ENCODE data around the gene REXO1. TPM values are rescaled to one million over a fixed set of nuclear protein-coding genes. Genes with fewer than 3 reads are reported as not detected.
"Not testable (repeated sequence)": the region's sequence is repeated elsewhere in the genome, so short reads cannot be mapped to it uniquely, and the experiment has no call there.

The REXO1 gene
- total RNA-seq, 1 donor from 2014 or later, result 69.6 TPM

GRCh38 chr19:1883784-1884183, 35.5 kb upstream of the REXO1 start:
- ATAC-seq (ENCODE audit: low read depth) (no peak), DNase-seq (no peak)
- ChIA-PET CTCF (no interaction called here), POLR2A (interaction anchor here (0.6 to 2.6 kb wide), 3 partner anchors 7 to 20 kb away, joined by 3 to 11 read pairs (median 5); no protein-coding TSS in a partner anchor)
- Mint-ChIP-seq H3K4me3 (peak overlapping the region; percentile 93), H3K4me1 (peaks cover 41% of the 10 kb centered on the region), H3K36me3 (ENCODE audit: low read depth) (peaks cover 11% of the 10 kb centered on the region), H3K27me3 (no peaks in the 10 kb centered on the region), H3K27ac (peak overlapping the region; percentile 82), H3K9me3 (no peaks in the 10 kb centered on the region)
- intact Hi-C loops (cut with micrococcal nuclease), result loop anchor here (2.0 kb wide), 1 partner anchor 19 kb away; no protein-coding TSS in a partner anchor
- TF ChIP-seq CTCF (IDR thresholded peaks at IDR 0.05), result no peak

- Mint-ChIP-seq H3K36me3 (ENCODE audit: low read depth) (peaks cover 11% of the 10 kb centered on the region), H3K27ac (peak overlapping the region; percentile 82), H3K4me3 (peak overlapping the region; percentile 93), H3K9me3 (no peaks in the 10 kb centered on the region), H3K4me1 (peaks cover 41% of the 10 kb centered on the region), H3K27me3 (no peaks in the 10 kb centered on the region)
- POLR2A ChIA-PET, result interaction anchor here (1.9 kb wide), 1 partner anchor 21 kb away, joined by 5 read pairs; no protein-coding TSS in a partner anchor
- CTCF ChIA-PET, result no interaction called here
- ATAC-seq (ENCODE audit: low read depth), result no peak
- TF ChIP-seq CTCF (IDR thresholded peaks at IDR 0.05), result no peak
- intact Hi-C loops (cut with micrococcal nuclease), result no loop called here
- DNase-seq, result no peak
Measured at GRCh38 chr19:1882786-1883692, 34.8 kb upstream of the REXO1 start.

- POLR2A ChIA-PET, result interaction anchor here (1.0 to 1.9 kb wide), 2 partner anchors 15 to 22 kb away, joined by 3 to 5 read pairs; no protein-coding TSS in a partner anchor
- peaks cover 11% of the 10 kb centered on the region for H3K36me3 Mint-ChIP-seq (ENCODE audit: low read depth)
- H3K4me3 Mint-ChIP-seq, result peak overlapping the region; percentile 58
- H3K27ac Mint-ChIP-seq, result peak overlapping the region; percentile 61
- CTCF ChIA-PET, result no interaction called here
- intact Hi-C loops (cut with micrococcal nuclease), result no loop called here
- no peak for TF ChIP-seq CTCF (IDR thresholded peaks at IDR 0.05)
- ATAC-seq (ENCODE audit: low read depth) (no peak), DNase-seq (no peak)
- H3K4me1 Mint-ChIP-seq, result peaks cover 39% of the 10 kb centered on the region
- no peaks in the 10 kb centered on the region for H3K27me3 Mint-ChIP-seq
- H3K9me3 Mint-ChIP-seq, result no peaks in the 10 kb centered on the region
Measured at GRCh38 chr19:1882089-1882785, 34.0 kb upstream of the REXO1 start.

GRCh38 chr19:1881393-1882088, 33.3 kb upstream of the REXO1 start:
- H3K9me3 Mint-ChIP-seq; H3K27ac Mint-ChIP-seq; ATAC-seq (ENCODE audit: low read depth); DNase-seq; H3K4me3 Mint-ChIP-seq; H3K27me3 Mint-ChIP-seq; CTCF ChIA-PET; intact Hi-C loops (cut with micrococcal nuclease): not testable (repeated sequence)
- peaks cover 35% of the 10 kb centered on the region for H3K4me1 Mint-ChIP-seq
- POLR2A ChIA-PET, result interaction anchor here (1.0 kb wide), 1 partner anchor 16 kb away, joined by 3 read pairs; no protein-coding TSS in a partner anchor
- H3K36me3 Mint-ChIP-seq (ENCODE audit: low read depth), result peaks cover 11% of the 10 kb centered on the region

GRCh38 chr19:1880611-1881392, 32.5 kb upstream of the REXO1 start:
- Mint-ChIP-seq H3K27me3 (no peaks in the 10 kb centered on the region), H3K27ac (no peak overlapping the region), H3K36me3 (ENCODE audit: low read depth) (peaks cover 14% of the 10 kb centered on the region), H3K4me1 (peaks cover 39% of the 10 kb centered on the region), H3K4me3 (no peak overlapping the region), H3K9me3 (no peaks in the 10 kb centered on the region)
- ATAC-seq (ENCODE audit: low read depth), result no peak
- no peak for TF ChIP-seq CTCF (IDR thresholded peaks at IDR 0.05)
- intact Hi-C loops (cut with micrococcal nuclease), result no loop called here
- DNase-seq, result no peak
- POLR2A ChIA-PET, result interaction anchor here (0.6 kb wide), 1 partner anchor 65 kb away, joined by 3 read pairs; no protein-coding TSS in a partner anchor
- CTCF ChIA-PET, result no interaction called here

GRCh38 chr19:1879982-1880381, 31.7 kb upstream of the REXO1 start:
- H3K27ac Mint-ChIP-seq; DNase-seq; H3K9me3 Mint-ChIP-seq; H3K27me3 Mint-ChIP-seq; CTCF ChIA-PET; ATAC-seq (ENCODE audit: low read depth); intact Hi-C loops (cut with micrococcal nuclease); POLR2A ChIA-PET; H3K4me3 Mint-ChIP-seq: not testable (repeated sequence)
- Mint-ChIP-seq H3K36me3 (ENCODE audit: low read depth) (peaks cover 19% of the 10 kb centered on the region), H3K4me1 (peaks cover 41% of the 10 kb centered on the region)

- ATAC-seq (ENCODE audit: low read depth); H3K9me3 Mint-ChIP-seq; POLR2A ChIA-PET; intact Hi-C loops (cut with micrococcal nuclease); H3K27ac Mint-ChIP-seq; H3K4me3 Mint-ChIP-seq; DNase-seq; CTCF ChIA-PET; H3K27me3 Mint-ChIP-seq: not testable (repeated sequence)
- Mint-ChIP-seq H3K36me3 (ENCODE audit: low read depth) (peaks cover 18% of the 10 kb centered on the region), H3K4me1 (peaks cover 43% of the 10 kb centered on the region)
Measured at GRCh38 chr19:1878583-1878982, 30.3 kb upstream of the REXO1 start.
